Peyer's patch (tissue), 4 donors: ENCODE data around the gene TM7SF2. TPM values are rescaled to one million over a fixed set of nuclear protein-coding genes. Genes with fewer than 3 reads are reported as not detected.
"Not testable (repeated sequence)": the region's sequence is repeated elsewhere in the genome, so short reads cannot be mapped to it uniquely, and the experiment has no call there.

Experiments used
- DNase-seq, 3 donors: peaks; one replicate each; pipeline ENCODE4 v3.0.0-alpha.2; 2017 to 2019
- H3K27ac ChIP-seq, 4 donors: fragments of 200-600 bp; sonication (generic); one replicate each; pipeline ENCODE4 v1.5.1; 2016 to 2019
- H3K27me3 ChIP-seq, 2 donors: fragments of 200-600 bp; sonication (generic); one replicate each; pipeline ENCODE4 v1.5.1; 2019
- H3K36me3 ChIP-seq, 3 donors: fragments of 200-600 bp; sonication (generic); one replicate each; pipeline ENCODE4 v1.5.1; 2016 to 2019
- H3K4me1 ChIP-seq, 4 donors: fragments of 200-600 bp; sonication (generic); one replicate each; pipeline ENCODE4 v1.5.1; 2016 to 2019
- H3K4me3 ChIP-seq, 4 donors: fragments of 200-600 bp; sonication (generic); 1 replicate in 3 of 4; 2 replicates in 1 of 4; pipeline ENCODE4 v1.5.1; 2016 to 2019; ENCODE audit warnings: mild to moderate bottlenecking in 1 of 4
- H3K9me3 ChIP-seq, 4 donors: fragments of 200-600 bp; sonication (generic); one replicate each; pipeline ENCODE4 v1.5.1; 2016 to 2019; ENCODE audit warnings: mild to moderate bottlenecking in 1 of 4
- POLR2A ChIP-seq, 2 donors: fragments of 450-650 bp; IDR thresholded peaks; one replicate each; pipeline ENCODE4 v1.5.1; 2017; ENCODE audit warnings: antibody characterized with exemption in 2 of 2, mild to moderate bottlenecking in 2 of 2, moderate library complexity in 2 of 2
- total RNA-seq, 4 donors: library from RNA; depleted of rRNA; stranded (reverse); fragments of >200 nt; gene quantifications; one replicate each; pipeline ENCODE4 v1.1.0, GENCODE V29; 2016
- TF ChIP-seq, protein P1 (sequence below), 6 experiments: fragments of 450-650 bp in 4 of 6; fragments of 200-600 bp in 2 of 6; sonication (generic) in 1 of 6; IDR thresholded peaks; one replicate each; pipeline ENCODE4 v1.5.1; 2017 to 2019; ENCODE audit warnings: antibody characterized with exemption in 6 of 6, mild to moderate bottlenecking in 3 of 6, moderate library complexity in 1 of 6

Gene TM7SF2
- total RNA-seq, 4 donors from 2014 or later = 19.8 to 78.1 (median 58.5) TPM

DNA sequence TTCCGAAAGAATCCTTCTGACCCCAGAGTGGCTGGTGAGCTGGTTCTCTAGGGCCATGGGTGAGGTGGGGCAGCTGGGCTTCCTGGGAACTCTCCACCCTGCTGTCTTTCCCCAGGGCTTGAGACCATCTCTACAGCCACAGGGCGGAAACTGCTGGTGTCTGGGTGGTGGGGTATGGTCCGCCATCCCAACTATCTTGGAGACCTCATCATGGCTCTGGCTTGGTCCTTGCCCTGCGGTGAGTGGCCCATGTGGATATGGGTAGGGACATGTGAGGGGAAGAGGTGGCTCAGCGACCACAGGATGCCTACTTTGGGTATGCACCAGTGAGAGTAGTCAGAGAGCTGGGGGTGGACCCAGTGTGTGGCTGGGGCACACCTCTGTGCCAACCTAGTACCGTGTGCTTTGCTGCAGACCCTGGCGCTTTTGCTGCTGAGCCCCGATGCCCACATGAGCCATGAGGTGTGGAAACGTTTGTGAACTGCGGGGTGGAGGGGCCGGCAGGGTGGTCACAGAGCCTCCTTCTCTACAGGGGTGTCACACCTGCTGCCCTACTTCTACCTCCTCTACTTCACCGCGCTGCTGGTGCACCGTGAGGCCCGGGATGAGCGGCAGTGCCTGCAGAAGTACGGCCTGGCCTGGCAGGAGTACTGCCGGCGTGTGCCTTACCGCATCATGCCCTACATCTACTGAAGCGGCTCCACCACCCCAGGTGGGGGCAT is 3.9 kb downstream of the TM7SF2 start:
- TF ChIP-seq, protein P1, sequence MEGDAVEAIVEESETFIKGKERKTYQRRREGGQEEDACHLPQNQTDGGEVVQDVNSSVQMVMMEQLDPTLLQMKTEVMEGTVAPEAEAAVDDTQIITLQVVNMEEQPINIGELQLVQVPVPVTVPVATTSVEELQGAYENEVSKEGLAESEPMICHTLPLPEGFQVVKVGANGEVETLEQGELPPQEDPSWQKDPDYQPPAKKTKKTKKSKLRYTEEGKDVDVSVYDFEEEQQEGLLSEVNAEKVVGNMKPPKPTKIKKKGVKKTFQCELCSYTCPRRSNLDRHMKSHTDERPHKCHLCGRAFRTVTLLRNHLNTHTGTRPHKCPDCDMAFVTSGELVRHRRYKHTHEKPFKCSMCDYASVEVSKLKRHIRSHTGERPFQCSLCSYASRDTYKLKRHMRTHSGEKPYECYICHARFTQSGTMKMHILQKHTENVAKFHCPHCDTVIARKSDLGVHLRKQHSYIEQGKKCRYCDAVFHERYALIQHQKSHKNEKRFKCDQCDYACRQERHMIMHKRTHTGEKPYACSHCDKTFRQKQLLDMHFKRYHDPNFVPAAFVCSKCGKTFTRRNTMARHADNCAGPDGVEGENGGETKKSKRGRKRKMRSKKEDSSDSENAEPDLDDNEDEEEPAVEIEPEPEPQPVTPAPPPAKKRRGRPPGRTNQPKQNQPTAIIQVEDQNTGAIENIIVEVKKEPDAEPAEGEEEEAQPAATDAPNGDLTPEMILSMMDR (IDR thresholded peaks at IDR 0.05) = no peak
- no peak for TF ChIP-seq POLR2A (IDR thresholded peaks at IDR 0.05)
- Histone ChIP-seq H3K36me3 (peaks cover 0 to 19% (median 0%) of the 10 kb centered on the region in 3 donors), H3K27ac (peak overlapping the region in 1 of 4 donors; percentile 93), H3K4me1 (peaks cover 12 to 50% (median 29%) of the 10 kb centered on the region in 4 donors), H3K9me3 (no peaks in the 10 kb centered on the region), H3K27me3 (no peaks in the 10 kb centered on the region), H3K4me3 (no peak overlapping the region)
- DNase-seq = no peak

DNA sequence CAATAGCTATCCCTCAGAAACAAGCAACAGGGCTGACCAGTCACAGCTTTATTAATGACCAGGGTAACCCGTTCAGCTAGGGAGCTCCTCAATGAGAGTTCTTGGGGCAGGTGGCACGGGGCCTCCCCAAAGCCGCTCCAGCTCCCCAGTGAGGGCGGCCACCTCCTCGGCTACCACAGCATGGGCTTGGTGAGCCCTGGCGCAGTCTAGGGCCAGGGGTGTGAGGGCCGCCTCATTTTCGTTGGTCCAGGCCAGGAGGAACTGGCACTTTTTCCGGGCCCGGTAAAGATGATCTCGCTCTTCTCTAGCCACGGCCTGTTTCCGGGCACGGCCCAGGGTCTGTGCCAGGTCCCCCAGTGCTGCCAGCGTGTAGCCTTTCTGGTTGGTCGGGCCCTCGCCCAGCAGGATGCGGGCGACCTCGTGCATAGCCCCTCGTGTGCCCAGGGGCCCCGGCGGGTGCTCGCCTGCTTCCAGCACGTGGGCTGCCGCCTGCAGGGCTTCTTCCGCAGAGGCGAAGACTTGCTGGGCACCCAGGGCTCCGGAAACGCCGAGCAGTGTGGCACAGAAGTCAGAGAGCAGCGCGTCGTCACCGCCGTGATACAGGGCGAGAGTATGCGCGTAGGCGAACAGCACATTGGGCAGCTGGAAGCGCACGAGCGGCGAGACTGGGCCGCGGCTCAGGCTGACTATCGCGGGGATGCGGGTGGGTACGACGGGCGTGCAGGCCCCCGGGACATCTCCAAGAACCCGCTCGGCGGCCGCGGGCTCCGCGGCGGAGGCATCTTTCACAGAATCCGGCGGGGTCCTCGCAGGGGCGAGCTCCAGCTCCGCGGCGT is 4.9 kb downstream of the TM7SF2 start:
- peak; percentile 36 to 69 (median 65) for DNase-seq
- peaks cover 0 to 24% (median 0%) of the 10 kb centered on the region in 3 donors for H3K36me3 ChIP-seq
- H3K9me3 ChIP-seq = no peaks in the 10 kb centered on the region
- TF ChIP-seq, protein P1 (IDR thresholded peaks at IDR 0.05) = no peak
- no peak for TF ChIP-seq POLR2A (IDR thresholded peaks at IDR 0.05)
- no peaks in the 10 kb centered on the region for H3K27me3 ChIP-seq
- H3K4me3 ChIP-seq = peak overlapping the region; percentile 68 to 97 (median 82)
- peaks cover 12 to 49% (median 32%) of the 10 kb centered on the region in 4 donors for H3K4me1 ChIP-seq
- peak overlapping the region; percentile 76 to 93 (median 80) for H3K27ac ChIP-seq

DNA sequence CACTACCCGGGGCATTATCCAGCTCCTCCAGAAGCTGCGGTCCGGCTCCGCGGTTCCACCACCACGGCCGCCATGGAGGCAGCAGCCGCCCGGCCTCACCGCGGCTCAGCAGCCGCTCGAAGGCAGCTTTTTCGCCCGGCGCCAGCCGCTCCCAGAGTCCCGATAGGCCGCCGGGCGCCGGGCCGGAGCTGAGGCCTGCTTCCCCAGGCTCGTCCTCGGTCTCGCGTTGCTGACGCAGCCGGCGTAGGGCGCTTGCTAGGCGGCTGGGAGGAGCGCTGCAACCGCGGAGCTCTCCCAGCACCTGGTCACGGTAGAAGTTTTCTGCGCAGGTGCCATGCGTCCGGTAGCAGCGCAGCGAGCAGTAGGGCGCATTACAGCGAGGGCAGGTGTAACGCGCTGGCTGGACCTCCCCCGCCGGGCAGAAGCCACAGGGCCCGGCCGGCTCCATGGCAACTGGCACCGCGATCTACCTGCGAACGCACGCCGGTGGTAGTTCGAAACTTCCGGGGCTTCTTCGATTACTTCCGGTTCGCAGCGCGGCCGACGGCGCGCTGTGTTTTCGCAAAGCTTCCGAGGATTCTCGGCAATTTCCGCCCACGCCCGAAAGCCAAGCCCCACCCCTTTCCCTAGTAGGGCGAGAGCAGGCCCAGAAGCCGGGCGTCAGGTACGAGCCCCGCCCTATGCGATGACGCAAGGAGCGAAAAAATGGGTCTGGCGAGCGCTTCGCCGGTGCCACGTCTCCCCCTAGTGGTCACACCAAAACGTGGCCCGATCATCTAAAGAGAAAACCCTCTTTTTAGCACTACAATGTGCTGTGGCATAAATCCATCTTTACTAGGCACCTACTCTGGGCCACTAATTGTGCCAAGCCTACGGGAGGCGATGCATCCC is 5.8 kb downstream of the TM7SF2 start, which contains the start of gene ZNHIT2:
TSS of gene ZNHIT2 (minus strand) at position 496 of the 891 bp plus-strand sequence. CDS start at position 448, 48 bp downstream.
- Histone ChIP-seq H3K27me3 (no peaks in the 10 kb centered on the region), H3K9me3 (no peaks in the 10 kb centered on the region), H3K27ac (peak within 1 kb of the TSS; percentile 76 to 93 (median 80)), H3K4me1 (peaks cover 12 to 42% (median 28%) of the 10 kb centered on the region in 4 donors), H3K4me3 (peak within 1 kb of the TSS; percentile 68 to 97 (median 82)), H3K36me3 (peaks cover 0 to 24% (median 0%) of the 10 kb centered on the region in 3 donors)
- TF ChIP-seq POLR2A (IDR thresholded peaks at IDR 0.05) = peak; percentile 31 to 53
- TF ChIP-seq, protein P1 (IDR thresholded peaks at IDR 0.05) = peak; percentile 91 to 99 (median 98)
- DNase-seq = peak; percentile 100

DNA sequence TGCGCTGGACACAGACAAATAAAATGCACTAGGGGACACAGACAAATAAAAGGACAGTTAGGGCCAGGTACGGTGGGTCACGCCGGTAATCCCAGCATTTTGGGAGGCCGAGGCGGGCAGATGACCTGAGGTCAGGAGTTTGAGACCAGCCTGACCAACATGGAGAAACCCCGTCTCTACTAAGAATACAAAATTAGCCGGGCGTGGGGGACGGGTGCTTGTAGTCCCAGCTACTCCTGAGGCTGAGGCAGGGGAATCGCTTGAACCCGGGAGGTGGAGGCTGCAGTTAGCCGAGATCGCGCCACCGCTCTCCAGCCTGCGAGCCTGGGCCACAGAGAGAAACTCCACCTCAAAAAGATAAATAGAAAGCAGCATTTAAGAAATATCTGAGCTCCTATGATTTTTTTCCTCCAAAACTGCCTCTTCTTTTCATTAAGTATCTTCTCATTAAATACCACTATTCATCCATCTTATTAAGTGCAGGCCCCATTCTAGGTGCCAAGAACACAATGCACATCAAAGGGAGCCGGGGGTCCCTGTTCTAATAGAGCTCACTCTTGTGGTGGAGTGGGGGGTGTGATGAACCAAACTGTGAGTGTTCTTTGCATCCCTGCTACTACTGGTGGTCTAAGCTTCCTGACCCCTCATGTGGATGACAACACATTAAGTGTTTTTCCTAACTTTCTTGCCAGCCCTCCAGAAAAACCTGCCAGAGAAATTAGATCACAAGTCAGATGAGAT is 6.6 kb downstream of the TM7SF2 start:
- DNase-seq = no peak
- Histone ChIP-seq H3K36me3 (peaks cover 0 to 24% (median 0%) of the 10 kb centered on the region in 3 donors), H3K4me1 (peaks cover 6 to 42% (median 27%) of the 10 kb centered on the region in 4 donors)

DNA sequence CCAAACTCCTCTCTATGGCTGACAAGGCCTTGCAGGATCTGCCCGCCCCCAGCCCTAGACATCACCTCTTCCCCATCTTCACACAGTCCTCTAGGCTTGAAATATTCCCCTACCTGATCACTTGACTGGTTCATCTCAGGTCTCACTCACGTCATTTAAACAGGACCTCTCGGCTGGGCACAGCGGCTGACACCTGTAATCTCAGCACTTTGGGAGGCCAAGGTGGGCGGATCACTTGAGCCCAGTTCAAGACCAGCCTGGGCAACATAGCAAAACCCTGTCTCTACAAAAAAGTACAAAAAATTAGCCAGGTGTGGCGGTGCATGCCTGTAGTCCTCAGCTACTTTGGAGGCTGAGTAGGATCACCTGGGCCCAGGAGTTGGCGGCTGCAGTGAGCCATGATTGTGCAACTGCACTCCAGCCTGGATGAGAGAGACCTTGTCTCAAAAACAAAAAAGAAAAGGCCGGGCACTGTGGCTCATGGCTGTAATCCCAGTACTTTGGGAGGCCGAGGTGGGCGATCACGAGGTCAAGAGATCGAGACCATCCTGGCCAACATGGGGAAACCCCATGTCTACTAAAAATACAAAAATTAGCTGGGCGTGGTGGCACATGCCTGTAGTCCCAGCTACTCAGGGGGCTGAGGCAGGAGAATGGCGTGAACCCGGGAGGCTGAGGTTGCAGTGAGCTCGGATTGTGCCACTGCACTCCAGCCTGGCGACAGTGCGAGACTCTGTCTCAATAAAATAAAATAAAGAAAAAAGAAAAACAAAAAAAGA is 7.4 kb downstream of the TM7SF2 start:
- H3K9me3 ChIP-seq, H3K27me3 ChIP-seq, H3K4me3 ChIP-seq: not testable (repeated sequence)
- Histone ChIP-seq H3K27ac (peak overlapping the region in 1 of 4 donors; percentile 93), H3K4me1 (peaks cover 3 to 46% (median 24%) of the 10 kb centered on the region in 4 donors), H3K36me3 (peaks cover 0 to 24% (median 0%) of the 10 kb centered on the region in 3 donors)
- DNase-seq = peak in 2 of 3 donors; percentile 19 to 32

More for the DNA sequence above, 6.6 kb downstream of the TM7SF2 start:
- TF ChIP-seq, protein P1 (IDR thresholded peaks at IDR 0.05) = no peak
- TF ChIP-seq POLR2A (IDR thresholded peaks at IDR 0.05) = no peak
- Histone ChIP-seq H3K27me3 (no peaks in the 10 kb centered on the region), H3K4me3 (no peak overlapping the region), H3K9me3 (no peaks in the 10 kb centered on the region), H3K27ac (peak overlapping the region; percentile 13 to 93 (median 73))
